Measurements from ENCODE around the gene SAMD14. TPM values are rescaled to one million over a fixed set of nuclear protein-coding genes. Genes with fewer than 3 reads are reported as not detected.

SAMD14 gene
- total and polyA plus RNA-seq, 2 donors (not counting 1 experiment from before 2014, with no cell fraction given) = 2.1 to 3.8 TPM

DNA sequence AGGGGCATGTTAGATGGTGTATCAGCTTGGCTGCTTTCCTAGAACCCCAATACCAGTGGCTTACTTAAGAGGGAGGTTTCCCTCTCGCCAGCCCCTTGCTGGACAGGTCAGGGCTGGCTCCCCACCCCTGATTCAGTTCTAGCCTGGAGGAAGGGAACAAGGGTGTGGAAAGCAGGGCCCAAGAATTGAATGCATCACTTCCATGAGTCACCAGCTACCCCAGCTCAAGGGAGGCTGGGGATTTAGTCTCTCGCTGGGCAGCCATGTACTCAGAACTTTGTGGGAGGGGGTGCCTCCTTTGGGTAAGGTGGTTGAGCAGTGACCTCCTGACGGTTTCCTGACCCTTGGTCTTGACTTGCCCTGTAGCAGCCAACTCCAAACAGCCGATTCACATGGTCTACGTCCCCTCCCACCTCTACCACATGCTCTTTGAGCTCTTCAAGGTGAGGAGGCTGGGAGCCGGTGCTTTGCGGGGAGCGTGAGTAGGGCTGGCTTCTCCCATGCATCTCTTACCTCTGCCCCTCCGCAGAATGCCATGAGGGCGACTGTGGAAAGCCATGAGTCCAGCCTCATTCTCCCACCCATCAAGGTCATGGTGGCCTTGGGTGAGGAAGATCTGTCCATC is 22.1 kb downstream of the SAMD14 start:
- Histone ChIP-seq H3K4me2 (ENCODE audit: extremely low read depth, insufficient read depth, low read length) (no peak overlapping the region), H4K20me1 (ENCODE audit: control insufficient read depth, extremely low read depth, insufficient read depth, low read length) (no peaks in the 10 kb centered on the region), H2AFZ (ENCODE audit: low read length) (no peak overlapping the region), H3K9me3 (ENCODE audit: control insufficient read depth, insufficient read depth, low read depth, low read length) (no peaks in the 10 kb centered on the region), H3K4me1 (ENCODE audit: control insufficient read depth, extremely low read depth, insufficient read depth, low read length) (peaks cover 7% of the 10 kb centered on the region), H3K36me3 (ENCODE audit: control insufficient read depth, insufficient read depth, low read length) (peaks cover 2% of the 10 kb centered on the region), H3K27ac (ENCODE audit: insufficient read depth, low read length) (no peak overlapping the region), H3K79me2 (ENCODE audit: control insufficient read depth, insufficient read depth, low read length) (no peaks in the 10 kb centered on the region), H3K27me3 (ENCODE audit: control insufficient read depth, insufficient read depth, low read length) (no peaks in the 10 kb centered on the region), H3K9ac (ENCODE audit: insufficient read depth, low read length) (no peak overlapping the region), H3K4me3 (replicated peaks in 1 of 4; ENCODE audit: control extremely low read depth in 1 of 4, insufficient read depth in 1 of 4, low read depth in 3 of 4, low read length in 4 of 4) (no peak overlapping the region)
- TF ChIP-seq CTCF (conservative IDR thresholded peaks at IDR 0.05 in 1 of 2, IDR thresholded peaks at IDR 0.05 in 1 of 2; ENCODE audit: low read depth in 1 of 2, low read length in 2 of 2) (no peak), EZH2 (IDR thresholded peaks at IDR 0.05; ENCODE audit: low read length, missing control alignments) (no peak)
- peak; percentile 47 for DNase-seq (ENCODE audit: low read depth in 2 of 2)

GRCh38 chr17:50106393-50107131 is 23.4 kb downstream of the SAMD14 start:
- H3K4me3 ChIP-seq (replicated peaks in 1 of 4; ENCODE audit: control extremely low read depth in 1 of 4, insufficient read depth in 1 of 4, low read depth in 3 of 4, low read length in 4 of 4) = no peak overlapping the region
- H3K27me3 ChIP-seq (ENCODE audit: control insufficient read depth, insufficient read depth, low read length) = no peaks in the 10 kb centered on the region
- H3K9ac ChIP-seq (ENCODE audit: insufficient read depth, low read length) = no peak overlapping the region
- H3K36me3 ChIP-seq (ENCODE audit: control insufficient read depth, insufficient read depth, low read length) = peaks cover 2% of the 10 kb centered on the region
- H3K79me2 ChIP-seq (ENCODE audit: control insufficient read depth, insufficient read depth, low read length) = no peaks in the 10 kb centered on the region
- H2AFZ ChIP-seq (ENCODE audit: low read length) = no peak overlapping the region
- no peaks in the 10 kb centered on the region for H3K9me3 ChIP-seq (ENCODE audit: control insufficient read depth, insufficient read depth, low read depth, low read length)
- TF ChIP-seq CTCF (conservative IDR thresholded peaks at IDR 0.05 in 1 of 2, IDR thresholded peaks at IDR 0.05 in 1 of 2; ENCODE audit: low read depth in 1 of 2, low read length in 2 of 2) (no peak), EZH2 (IDR thresholded peaks at IDR 0.05; ENCODE audit: low read length, missing control alignments) (no peak)
- no peak for DNase-seq (ENCODE audit: low read depth in 2 of 2)
- H3K4me2 ChIP-seq (ENCODE audit: extremely low read depth, insufficient read depth, low read length) = no peak overlapping the region
- no peaks in the 10 kb centered on the region for H4K20me1 ChIP-seq (ENCODE audit: control insufficient read depth, extremely low read depth, insufficient read depth, low read length)
- peaks cover 9% of the 10 kb centered on the region for H3K4me1 ChIP-seq (ENCODE audit: control insufficient read depth, extremely low read depth, insufficient read depth, low read length)
- H3K27ac ChIP-seq (ENCODE audit: insufficient read depth, low read length) = no peak overlapping the region

DNA sequence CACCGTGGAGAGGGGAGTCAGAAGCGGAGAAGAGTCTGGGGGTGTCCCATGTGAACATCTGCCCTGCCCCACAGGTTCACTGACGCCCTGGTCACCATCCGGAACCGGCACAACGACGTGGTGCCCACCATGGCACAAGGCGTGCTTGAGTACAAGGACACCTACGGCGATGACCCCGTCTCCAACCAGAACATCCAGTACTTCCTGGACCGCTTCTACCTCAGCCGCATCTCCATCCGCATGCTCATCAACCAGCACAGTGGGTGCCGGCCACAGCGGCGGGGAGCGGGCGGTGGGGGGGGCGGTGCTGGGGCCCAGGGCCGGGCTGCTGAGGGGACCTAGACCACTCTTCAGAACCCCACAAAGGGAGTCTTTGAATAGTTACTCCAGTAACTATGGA is 24.1 kb downstream of the SAMD14 start:
- TF ChIP-seq EZH2 (IDR thresholded peaks at IDR 0.05; ENCODE audit: low read length, missing control alignments) = no peak
- TF ChIP-seq CTCF (conservative IDR thresholded peaks at IDR 0.05 in 1 of 2, IDR thresholded peaks at IDR 0.05 in 1 of 2; ENCODE audit: low read depth in 1 of 2, low read length in 2 of 2) = no peak
- H3K36me3 ChIP-seq (ENCODE audit: control insufficient read depth, insufficient read depth, low read length) = peaks cover 2% of the 10 kb centered on the region
- no peak for DNase-seq (ENCODE audit: low read depth in 2 of 2)

More for the DNA sequence above, 24.1 kb downstream of the SAMD14 start:
- no peaks in the 10 kb centered on the region for H3K27me3 ChIP-seq (ENCODE audit: control insufficient read depth, insufficient read depth, low read length)
- H2AFZ ChIP-seq (ENCODE audit: low read length) = no peak overlapping the region
- no peaks in the 10 kb centered on the region for H3K9me3 ChIP-seq (ENCODE audit: control insufficient read depth, insufficient read depth, low read depth, low read length)
- H3K4me3 ChIP-seq (replicated peaks in 1 of 4; ENCODE audit: control extremely low read depth in 1 of 4, insufficient read depth in 1 of 4, low read depth in 3 of 4, low read length in 4 of 4) = no peak overlapping the region
- H3K9ac ChIP-seq (ENCODE audit: insufficient read depth, low read length) = no peak overlapping the region
- H3K27ac ChIP-seq (ENCODE audit: insufficient read depth, low read length) = no peak overlapping the region
- H3K79me2 ChIP-seq (ENCODE audit: control insufficient read depth, insufficient read depth, low read length) = no peaks in the 10 kb centered on the region
- peaks cover 13% of the 10 kb centered on the region for H3K4me1 ChIP-seq (ENCODE audit: control insufficient read depth, extremely low read depth, insufficient read depth, low read length)
- no peaks in the 10 kb centered on the region for H4K20me1 ChIP-seq (ENCODE audit: control insufficient read depth, extremely low read depth, insufficient read depth, low read length)
- no peak overlapping the region for H3K4me2 ChIP-seq (ENCODE audit: extremely low read depth, insufficient read depth, low read length)
